Colonic mucosa (tissue), 4 donors: ENCODE data around the gene SHISA9. TPM values are rescaled to one million over a fixed set of nuclear protein-coding genes. Genes with fewer than 3 reads are reported as not detected.

Experiments used
- DNase-seq: peaks from one replicate; pipeline ENCODE4 v3.0.0-alpha.2; 2020
- H3K27ac ChIP-seq: fragments of 200-600 bp; one replicate; pipeline ENCODE4 v1.8.0; 2021
- H3K27me3 ChIP-seq: fragments of 200-600 bp; one replicate; pipeline ENCODE4 v1.8.0; 2021
- H3K36me3 ChIP-seq: fragments of 200-600 bp; one replicate; pipeline ENCODE4 v1.8.0; 2021
- H3K4me1 ChIP-seq: fragments of 200-600 bp; one replicate; pipeline ENCODE4 v1.8.0; 2021; ENCODE audit warnings: mild to moderate bottlenecking
- H3K4me3 ChIP-seq: fragments of 200-600 bp; one replicate; pipeline ENCODE4 v1.8.0; 2021
- H3K9ac ChIP-seq, 2 donors: one replicate each; pipeline ENCODE4 v1.7.0; 2013; ENCODE audit warnings: control low read depth in 2 of 2, low read depth in 2 of 2, low read length in 2 of 2
- H3K9me3 ChIP-seq: fragments of 200-600 bp; one replicate; pipeline ENCODE4 v1.8.0; 2021
- CTCF ChIP-seq: fragments of 200-600 bp; IDR thresholded peaks from one replicate; pipeline ENCODE4 v1.8.0; 2022; ENCODE audit warnings: antibody characterized with exemption, mild to moderate bottlenecking
- intact Hi-C: fragments of 100-400 bp; cut with DNase I; formaldehyde crosslinking; loops from one replicate; pipeline ENCODE4 v1.14.1; 2022
- total RNA-seq, 2 donors: library from RNA; stranded (reverse); fragmentation: NEBNext Ultra II Directional in 1 of 2; extraction: Animal tissue kit (Norgen Biotek cat#: 25700) in 1 of 2; gene quantifications; one replicate each; pipeline ENCODE4 v1.2.1, GENCODE V29; 2021
- donor health status: healthy.
- donor health status: DM: no; HTN: no; CAD: no.
- donor health status: DM: no; HTN: no; CAD: no.

The SHISA9 gene
- total RNA-seq, 2 donors from 2014 or later, result 0.74 to 1.3 TPM

- H3K4me3 ChIP-seq, result no peak overlapping the region
- no peak overlapping the region for H3K9ac ChIP-seq
- no peaks in the 10 kb centered on the region for H3K27me3 ChIP-seq
- H3K36me3 ChIP-seq, result no peaks in the 10 kb centered on the region
- no peak for TF ChIP-seq CTCF
- no peaks in the 10 kb centered on the region for H3K9me3 ChIP-seq
- H3K27ac ChIP-seq, result no peak overlapping the region
- no peak for DNase-seq
- intact Hi-C loops, result no loop called here
- no peaks in the 10 kb centered on the region for H3K4me1 ChIP-seq
Measured at GRCh38 chr16:13102401-13102800, 201.0 kb downstream of the SHISA9 start.

- Histone ChIP-seq H3K4me1 (no peaks in the 10 kb centered on the region), H3K27me3 (no peaks in the 10 kb centered on the region), H3K9ac (no peak overlapping the region), H3K27ac (no peak overlapping the region), H3K9me3 (no peaks in the 10 kb centered on the region), H3K4me3 (no peak overlapping the region), H3K36me3 (no peaks in the 10 kb centered on the region)
- DNase-seq, result no peak
- TF ChIP-seq CTCF, result no peak
- intact Hi-C loops, result no loop called here
Measured at GRCh38 chr16:13103831-13104530, 202.6 kb downstream of the SHISA9 start.

DNA sequence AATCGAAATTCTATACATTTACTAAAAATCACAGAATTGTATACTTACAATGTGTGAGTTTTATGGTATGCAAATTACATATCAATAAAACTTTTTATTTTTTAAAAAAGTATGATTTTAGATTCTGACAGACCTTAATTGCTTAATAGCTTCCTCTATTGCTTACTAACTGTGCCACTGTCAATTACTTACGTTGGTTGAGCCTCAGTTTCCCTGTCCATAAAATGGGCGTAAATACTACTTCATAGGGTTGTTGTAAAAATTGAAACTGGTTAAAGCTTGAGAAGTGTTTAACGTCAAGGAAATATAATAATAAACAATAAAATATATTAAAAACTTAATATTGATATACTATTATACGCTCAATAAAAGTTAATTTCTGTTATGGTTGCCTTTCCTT, 203.4 kb downstream of the SHISA9 start:
- no peaks in the 10 kb centered on the region for H3K9me3 ChIP-seq
- H3K36me3 ChIP-seq, result no peaks in the 10 kb centered on the region
- H3K4me3 ChIP-seq, result no peak overlapping the region
- H3K9ac ChIP-seq, result no peak overlapping the region
- intact Hi-C loops, result no loop called here
- H3K27me3 ChIP-seq, result no peaks in the 10 kb centered on the region
- TF ChIP-seq CTCF, result no peak
- no peak overlapping the region for H3K27ac ChIP-seq
- no peak for DNase-seq
- no peaks in the 10 kb centered on the region for H3K4me1 ChIP-seq

- Histone ChIP-seq H3K4me3 (no peak overlapping the region), H3K36me3 (no peaks in the 10 kb centered on the region), H3K9ac (no peak overlapping the region), H3K4me1 (no peaks in the 10 kb centered on the region), H3K27me3 (no peaks in the 10 kb centered on the region), H3K9me3 (no peaks in the 10 kb centered on the region), H3K27ac (no peak overlapping the region)
- intact Hi-C loops, result no loop called here
- no peak for DNase-seq
- no peak for TF ChIP-seq CTCF
Measured at GRCh38 chr16:13105427-13105826, 204.0 kb downstream of the SHISA9 start.

DNA sequence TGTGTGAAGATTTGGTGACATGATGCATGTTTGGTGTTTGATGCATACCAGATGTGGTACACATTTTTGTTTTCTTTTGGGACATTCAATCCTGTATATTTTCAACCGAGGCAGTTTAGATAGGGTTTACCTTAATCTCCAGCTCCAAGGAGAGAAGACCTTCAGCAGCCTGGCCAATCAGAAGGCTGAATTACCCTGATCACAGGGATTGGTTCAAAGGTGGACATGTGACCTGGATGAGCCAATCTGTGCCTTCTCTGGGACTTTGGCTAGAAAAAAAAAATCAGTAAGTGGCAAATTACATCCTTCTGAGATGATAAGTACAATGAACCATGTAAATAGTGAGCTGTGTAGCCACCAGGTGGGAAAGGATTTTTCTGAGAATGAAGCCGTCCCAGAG, 205.1 kb downstream of the SHISA9 start:
- Histone ChIP-seq H3K27me3 (no peaks in the 10 kb centered on the region), H3K4me1 (no peaks in the 10 kb centered on the region), H3K4me3 (no peak overlapping the region), H3K9ac (no peak overlapping the region), H3K36me3 (no peaks in the 10 kb centered on the region), H3K27ac (no peak overlapping the region), H3K9me3 (no peaks in the 10 kb centered on the region)
- DNase-seq, result no peak
- TF ChIP-seq CTCF, result no peak
- intact Hi-C loops, result no loop called here
